ENCODE measurements around the gene POLA1. TPM values are rescaled to one million over a fixed set of nuclear protein-coding genes. Genes with fewer than 3 reads are reported as not detected.

Gene POLA1
- polyA plus RNA-seq, 1 experiment = 2.2 TPM

DNA sequence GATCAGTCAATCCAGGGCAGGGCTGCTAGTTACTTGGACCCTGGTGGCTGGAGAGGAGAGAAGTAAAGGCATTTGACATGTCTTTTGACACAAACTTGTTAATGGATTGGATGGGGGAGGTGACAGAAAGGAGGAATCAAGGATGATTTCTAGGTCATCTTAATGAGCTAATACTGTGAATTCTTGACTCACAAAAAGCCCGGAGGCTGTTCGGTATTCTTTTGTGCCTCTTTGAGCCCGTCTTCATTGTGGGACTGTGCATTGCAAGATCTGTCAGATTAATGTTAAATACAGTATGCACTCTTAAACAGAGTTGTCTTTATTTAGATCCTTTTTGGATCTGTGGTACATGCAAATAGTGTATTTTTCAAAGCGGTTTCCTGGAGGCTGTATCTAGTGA lies 25.1 kb downstream of the POLA1 start:
- CTCF ChIA-PET = interaction anchor here (1.1 kb wide), 1 partner anchor 42 kb away, joined by 4 read pairs; no protein-coding TSS in a partner anchor
- Histone ChIP-seq H3K4me3 (ENCODE audit: low read depth, low read length) (no peak overlapping the region), H3K27me3 (ENCODE audit: control insufficient read depth, insufficient read depth, low read length) (no peaks in the 10 kb centered on the region), H3K27ac (ENCODE audit: low read depth, low read length) (no peak overlapping the region), H3K9me3 (ENCODE audit: control insufficient read depth, insufficient read depth, low read length) (no peaks in the 10 kb centered on the region)
- POLR2A ChIA-PET = no interaction called here
- no peak for DNase-seq (ENCODE audit: low read depth, low spot score)
- TF ChIP-seq, protein P1, sequence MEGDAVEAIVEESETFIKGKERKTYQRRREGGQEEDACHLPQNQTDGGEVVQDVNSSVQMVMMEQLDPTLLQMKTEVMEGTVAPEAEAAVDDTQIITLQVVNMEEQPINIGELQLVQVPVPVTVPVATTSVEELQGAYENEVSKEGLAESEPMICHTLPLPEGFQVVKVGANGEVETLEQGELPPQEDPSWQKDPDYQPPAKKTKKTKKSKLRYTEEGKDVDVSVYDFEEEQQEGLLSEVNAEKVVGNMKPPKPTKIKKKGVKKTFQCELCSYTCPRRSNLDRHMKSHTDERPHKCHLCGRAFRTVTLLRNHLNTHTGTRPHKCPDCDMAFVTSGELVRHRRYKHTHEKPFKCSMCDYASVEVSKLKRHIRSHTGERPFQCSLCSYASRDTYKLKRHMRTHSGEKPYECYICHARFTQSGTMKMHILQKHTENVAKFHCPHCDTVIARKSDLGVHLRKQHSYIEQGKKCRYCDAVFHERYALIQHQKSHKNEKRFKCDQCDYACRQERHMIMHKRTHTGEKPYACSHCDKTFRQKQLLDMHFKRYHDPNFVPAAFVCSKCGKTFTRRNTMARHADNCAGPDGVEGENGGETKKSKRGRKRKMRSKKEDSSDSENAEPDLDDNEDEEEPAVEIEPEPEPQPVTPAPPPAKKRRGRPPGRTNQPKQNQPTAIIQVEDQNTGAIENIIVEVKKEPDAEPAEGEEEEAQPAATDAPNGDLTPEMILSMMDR (IDR thresholded peaks at IDR 0.05; ENCODE audit: low read depth, low read length) = no peak

DNA sequence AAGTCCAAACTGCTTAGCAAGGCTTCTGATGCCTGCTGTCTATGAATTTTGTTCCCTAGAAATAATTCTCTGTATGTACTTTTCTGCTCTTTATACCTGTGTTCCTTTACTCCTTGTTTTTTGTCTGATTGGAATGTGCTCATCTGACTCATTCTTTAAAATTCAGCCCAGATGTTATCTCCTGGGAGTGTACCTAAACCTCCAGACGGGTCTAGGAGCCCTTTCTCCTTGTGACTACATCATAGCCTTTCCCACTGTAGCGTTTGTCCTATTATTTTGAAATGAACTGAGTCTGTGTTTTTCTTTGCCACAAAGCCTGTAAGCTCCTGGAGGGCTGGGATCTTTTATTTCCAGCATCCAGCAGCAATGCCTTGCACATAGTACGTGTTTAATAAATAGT lies 26.3 kb downstream of the POLA1 start:
- H3K9me3 ChIP-seq (ENCODE audit: control insufficient read depth, insufficient read depth, low read length) = no peaks in the 10 kb centered on the region
- no peak overlapping the region for H3K4me3 ChIP-seq (ENCODE audit: low read depth, low read length)
- no peak for DNase-seq (ENCODE audit: low read depth, low spot score)
- CTCF ChIA-PET = no interaction called here
- POLR2A ChIA-PET = no interaction called here
- TF ChIP-seq, protein P1 (IDR thresholded peaks at IDR 0.05; ENCODE audit: low read depth, low read length) = no peak
- no peaks in the 10 kb centered on the region for H3K27me3 ChIP-seq (ENCODE audit: control insufficient read depth, insufficient read depth, low read length)
- no peak overlapping the region for H3K27ac ChIP-seq (ENCODE audit: low read depth, low read length)

DNA sequence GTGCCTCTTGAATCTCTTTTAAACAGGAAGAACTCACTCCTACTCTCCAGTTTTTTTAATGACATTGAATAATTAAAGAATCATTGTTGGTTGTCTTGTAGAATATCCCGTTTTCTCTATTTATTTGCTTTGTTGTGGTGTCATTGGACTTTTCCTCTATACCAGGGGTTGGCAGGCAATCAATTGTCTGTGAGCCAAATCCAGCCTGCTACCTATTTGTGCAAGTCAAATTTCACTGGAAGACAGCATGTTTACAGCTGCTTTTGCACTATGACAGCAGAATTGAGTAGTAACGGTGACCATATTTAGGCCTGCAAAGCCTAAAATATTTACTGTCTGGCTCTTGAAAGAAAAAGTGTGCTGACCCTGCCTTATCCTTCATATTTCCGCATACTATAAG lies 34.8 kb downstream of the POLA1 start:
- H3K27me3 ChIP-seq (ENCODE audit: control insufficient read depth, insufficient read depth, low read length) = no peaks in the 10 kb centered on the region
- TF ChIP-seq, protein P1 (IDR thresholded peaks at IDR 0.05; ENCODE audit: low read depth, low read length) = no peak
- H3K27ac ChIP-seq (ENCODE audit: low read depth, low read length) = no peak overlapping the region
- no peaks in the 10 kb centered on the region for H3K9me3 ChIP-seq (ENCODE audit: control insufficient read depth, insufficient read depth, low read length)
- no peak for DNase-seq (ENCODE audit: low read depth, low spot score)
- POLR2A ChIA-PET = no interaction called here
- no peak overlapping the region for H3K4me3 ChIP-seq (ENCODE audit: low read depth, low read length)
- CTCF ChIA-PET = interaction anchor here (0.7 kb wide), 1 partner anchor 11 kb away, joined by 3 read pairs; no protein-coding TSS in a partner anchor

DNA sequence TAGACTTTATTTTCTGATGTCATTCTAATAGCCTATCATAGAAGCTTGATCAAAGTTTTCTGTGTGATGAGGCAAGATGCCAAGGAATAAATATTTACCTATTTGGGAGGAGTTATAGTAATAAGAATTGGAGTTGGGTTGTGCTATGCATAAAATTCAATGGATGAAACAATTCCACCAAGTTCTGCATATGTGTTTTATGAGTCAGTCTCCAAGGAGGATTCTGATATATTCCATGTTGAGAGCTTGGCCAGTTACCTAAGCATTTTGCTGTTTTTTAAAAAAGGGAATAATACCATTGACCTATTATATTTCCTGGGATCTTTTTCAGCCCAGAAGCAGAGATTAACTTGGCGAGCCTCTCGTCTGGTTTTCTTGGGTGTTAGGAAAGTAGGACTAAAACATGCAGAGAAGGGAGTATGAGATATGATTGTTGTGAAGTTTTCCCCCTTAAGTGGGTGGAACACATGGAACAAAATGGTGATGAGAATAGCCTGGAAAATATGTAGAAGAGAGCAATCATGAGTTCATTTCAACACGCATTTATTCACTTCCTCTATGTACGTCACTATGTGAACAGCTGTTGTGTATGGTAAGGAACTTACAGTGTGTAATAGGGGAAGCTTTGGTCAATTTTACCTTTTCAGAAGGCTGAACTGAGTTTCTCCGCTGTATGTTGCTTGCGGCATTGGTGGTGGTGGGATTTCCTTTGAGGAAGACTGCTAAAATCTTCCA lies 39.2 kb downstream of the POLA1 start:
- ChIA-PET CTCF (interaction anchor here (1.4 kb wide), 1 partner anchor 20 kb away, joined by 3 read pairs; no protein-coding TSS in a partner anchor), POLR2A (interaction anchor here (0.7 kb wide), 1 partner anchor 407 kb away, joined by 8 read pairs; no protein-coding TSS in a partner anchor)
- Histone ChIP-seq H3K27ac (ENCODE audit: low read depth, low read length) (no peak overlapping the region), H3K27me3 (ENCODE audit: control insufficient read depth, insufficient read depth, low read length) (no peaks in the 10 kb centered on the region), H3K9me3 (ENCODE audit: control insufficient read depth, insufficient read depth, low read length) (no peaks in the 10 kb centered on the region), H3K4me3 (ENCODE audit: low read depth, low read length) (no peak overlapping the region)
- no peak for DNase-seq (ENCODE audit: low read depth, low spot score)
- TF ChIP-seq, protein P1 (IDR thresholded peaks at IDR 0.05; ENCODE audit: low read depth, low read length) = no peak

DNA sequence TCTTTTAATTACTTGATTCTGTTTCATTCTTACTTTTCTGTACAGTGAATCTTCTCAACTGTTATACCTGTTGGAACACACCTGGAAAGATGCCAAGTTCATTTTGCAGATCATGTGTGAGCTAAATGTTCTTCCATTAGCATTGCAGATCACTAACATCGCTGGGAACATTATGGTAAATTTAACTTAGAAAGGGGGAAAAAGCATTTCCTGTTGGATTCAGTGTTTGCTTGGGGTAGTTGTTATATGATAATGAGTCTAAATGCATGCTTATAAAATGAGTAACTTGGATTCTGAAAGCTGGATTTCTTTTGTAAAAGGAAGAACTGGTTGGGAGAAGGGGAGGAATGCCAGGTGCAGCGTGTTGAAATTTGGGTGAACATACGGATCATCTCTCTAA lies 47.6 kb downstream of the POLA1 start:
- ChIA-PET POLR2A (no interaction called here), CTCF (interaction anchor here (0.8 to 1.8 kb wide), 2 partner anchors 11 to 401 kb away, joined by 3 to 13 read pairs; no protein-coding TSS in a partner anchor)

More for the DNA sequence above, 47.6 kb downstream of the POLA1 start:
- Histone ChIP-seq H3K4me3 (ENCODE audit: low read depth, low read length) (no peak overlapping the region), H3K27ac (ENCODE audit: low read depth, low read length) (no peak overlapping the region), H3K9me3 (ENCODE audit: control insufficient read depth, insufficient read depth, low read length) (no peaks in the 10 kb centered on the region), H3K27me3 (ENCODE audit: control insufficient read depth, insufficient read depth, low read length) (no peaks in the 10 kb centered on the region)
- DNase-seq (ENCODE audit: low read depth, low spot score) = no peak
- TF ChIP-seq, protein P1 (IDR thresholded peaks at IDR 0.05; ENCODE audit: low read depth, low read length) = no peak

All from AG04450 (cell line).